ENCODE data around the gene ZNF565. TPM values are rescaled to one million over a fixed set of nuclear protein-coding genes. Genes with fewer than 3 reads are reported as not detected.
"Not testable (repeated sequence)": the region's sequence is repeated elsewhere in the genome, so short reads cannot be mapped to it uniquely, and the experiment has no call there.

ZNF565 gene
- polyA plus RNA-seq, 2 of the 4 experiments (the other 2 are of a cell fraction) = 4.5 to 5.6 TPM

GRCh38 chr19:36201684-36202083 is 12.8 kb downstream of the ZNF565 start:
- H3K4me1 ChIP-seq = no peaks in the 10 kb centered on the region
- ATAC-seq (no peak), DNase-seq (ENCODE audit: low read depth in 1 of 2, low spot score in 1 of 2) (no peak), FAIRE-seq (no peak)
- 82% methylated on average over 6 of the region's 6 CpGs for WGBS (ENCODE audit: missing lambda C conversion rate)
- H3K9me3 ChIP-seq = 0 out of 3 replicates have a peak, but pooled peaks cover 5% of the 10 kb centered on the region
- ChIA-PET CTCF (no interaction called here), POLR2A (no interaction called here)
- H3K27ac ChIP-seq = no peak overlapping the region
- H3K4me2 ChIP-seq = no peak overlapping the region
- TF ChIP-seq, protein P1, sequence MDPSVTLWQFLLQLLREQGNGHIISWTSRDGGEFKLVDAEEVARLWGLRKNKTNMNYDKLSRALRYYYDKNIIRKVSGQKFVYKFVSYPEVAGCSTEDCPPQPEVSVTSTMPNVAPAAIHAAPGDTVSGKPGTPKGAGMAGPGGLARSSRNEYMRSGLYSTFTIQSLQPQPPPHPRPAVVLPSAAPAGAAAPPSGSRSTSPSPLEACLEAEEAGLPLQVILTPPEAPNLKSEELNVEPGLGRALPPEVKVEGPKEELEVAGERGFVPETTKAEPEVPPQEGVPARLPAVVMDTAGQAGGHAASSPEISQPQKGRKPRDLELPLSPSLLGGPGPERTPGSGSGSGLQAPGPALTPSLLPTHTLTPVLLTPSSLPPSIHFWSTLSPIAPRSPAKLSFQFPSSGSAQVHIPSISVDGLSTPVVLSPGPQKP (IDR thresholded peaks at IDR 0.05; ENCODE audit: low read depth, low read length) = no peak
- TF ChIP-seq HOXB13 (CRISPR knock-in tag; IDR thresholded peaks at IDR 0.05; ENCODE audit: low read depth) (no peak), CEBPB (IDR thresholded peaks at IDR 0.05) (no peak), HMGXB4 (CRISPR knock-in tag; IDR thresholded peaks at IDR 0.05; ENCODE audit: borderline replicate concordance) (no peak), KDM5A (IDR thresholded peaks at IDR 0.05) (no peak), CBX8 (IDR thresholded peaks at IDR 0.05) (no peak), PBX3 (IDR thresholded peaks at IDR 0.05) (no peak), RFX5 (IDR thresholded peaks at IDR 0.05) (no peak), MAFK (IDR thresholded peaks at IDR 0.05; ENCODE audit: partially characterized antibody) (no peak), ZC3H11A (IDR thresholded peaks at IDR 0.05) (no peak), CHD4 (IDR thresholded peaks at IDR 0.05; ENCODE audit: borderline replicate concordance) (no peak)
- no peak overlapping the region for H3K4me3 ChIP-seq

GRCh38 chr19:36198119-36198518 is 16.3 kb downstream of the ZNF565 start:
- TF ChIP-seq JUNB (IDR thresholded peaks at IDR 0.05) (no peak), ZNF302 (CRISPR knock-in tag; IDR thresholded peaks at IDR 0.05) (no peak), CBX8 (IDR thresholded peaks at IDR 0.05) (no peak)
- Histone ChIP-seq H3K27ac (no peak overlapping the region), H3K4me3 (no peak overlapping the region), H3K4me1 (no peaks in the 10 kb centered on the region), H3K9me3 (peaks cover 10% of the 10 kb centered on the region; the same call in 1 of the 3 replicates), H3K4me2 (no peak overlapping the region)
- POLR2A ChIA-PET = no interaction called here
- 80% methylated on average over 2 of the region's 2 CpGs for WGBS (ENCODE audit: missing lambda C conversion rate)
- DNase-seq (ENCODE audit: low read depth in 1 of 2, low spot score in 1 of 2) = no peak
- peak; percentile 79 for FAIRE-seq
- ATAC-seq = no peak
- CTCF ChIA-PET = interaction anchor here (0.7 to 1.3 kb wide), 2 partner anchors 10 to 54 kb away, joined by 3 read pairs; no protein-coding TSS in a partner anchor

DNA sequence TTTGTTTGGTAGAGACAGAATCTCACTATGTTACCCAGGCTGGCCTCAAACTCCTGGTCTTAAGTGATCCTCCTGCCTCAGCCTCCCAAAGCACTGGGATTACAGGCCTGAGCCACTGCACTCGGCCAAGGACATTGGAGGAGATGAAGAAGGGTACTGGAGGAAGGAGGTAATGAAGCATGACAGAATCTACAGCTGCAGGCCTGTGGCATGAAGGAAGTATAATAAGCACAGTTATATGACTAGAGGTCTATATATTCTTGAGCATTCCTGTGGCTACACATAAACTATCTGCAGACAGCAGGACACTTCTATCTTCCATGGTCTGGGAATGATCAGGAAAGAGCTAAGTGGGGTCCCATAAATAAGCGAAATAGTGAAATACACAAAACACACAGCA is 18.2 kb downstream of the ZNF565 start:
- ChIA-PET CTCF (interaction anchor here (1.2 to 1.5 kb wide), 2 partner anchors 9 to 15 kb away, joined by 3 to 4 read pairs; no protein-coding TSS in a partner anchor), POLR2A (no interaction called here)
- Histone ChIP-seq H3K27ac (no peak overlapping the region), H3K4me3 (no peak overlapping the region), H3K4me1 (no peaks in the 10 kb centered on the region), H3K4me2 (no peak overlapping the region), H3K9me3 (peaks cover 10% of the 10 kb centered on the region; the same call in 1 of the 3 replicates)
- ATAC-seq (no peak), DNase-seq (ENCODE audit: low read depth in 1 of 2, low spot score in 1 of 2) (no peak), FAIRE-seq (no peak)
- 72% methylated on average over 2 of the region's 2 CpGs for WGBS (ENCODE audit: missing lambda C conversion rate)
- TF ChIP-seq ESRRA (IDR thresholded peaks at IDR 0.05; ENCODE audit: borderline replicate concordance, low read length) = no peak
- TF ChIP-seq, protein P2, sequence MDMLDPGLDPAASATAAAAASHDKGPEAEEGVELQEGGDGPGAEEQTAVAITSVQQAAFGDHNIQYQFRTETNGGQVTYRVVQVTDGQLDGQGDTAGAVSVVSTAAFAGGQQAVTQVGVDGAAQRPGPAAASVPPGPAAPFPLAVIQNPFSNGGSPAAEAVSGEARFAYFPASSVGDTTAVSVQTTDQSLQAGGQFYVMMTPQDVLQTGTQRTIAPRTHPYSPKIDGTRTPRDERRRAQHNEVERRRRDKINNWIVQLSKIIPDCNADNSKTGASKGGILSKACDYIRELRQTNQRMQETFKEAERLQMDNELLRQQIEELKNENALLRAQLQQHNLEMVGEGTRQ (IDR thresholded peaks at IDR 0.05) = no peak
- TF ChIP-seq CEBPB (IDR thresholded peaks at IDR 0.05) = no peak
- no peak for TF ChIP-seq PHF8 (IDR thresholded peaks at IDR 0.05; ENCODE audit: borderline replicate concordance, low read depth)
- TF ChIP-seq HDAC2 (IDR thresholded peaks at IDR 0.05) = no peak
- TF ChIP-seq EP300 (IDR thresholded peaks at IDR 0.05) = no peak
- TF ChIP-seq POLR2AphosphoS2 (conservative IDR thresholded peaks at IDR 0.05; ENCODE audit: low read length) = no peak
- no peak for TF ChIP-seq RCOR1 (IDR thresholded peaks at IDR 0.05; ENCODE audit: low read depth, low read length)
- TF ChIP-seq, protein P3, sequence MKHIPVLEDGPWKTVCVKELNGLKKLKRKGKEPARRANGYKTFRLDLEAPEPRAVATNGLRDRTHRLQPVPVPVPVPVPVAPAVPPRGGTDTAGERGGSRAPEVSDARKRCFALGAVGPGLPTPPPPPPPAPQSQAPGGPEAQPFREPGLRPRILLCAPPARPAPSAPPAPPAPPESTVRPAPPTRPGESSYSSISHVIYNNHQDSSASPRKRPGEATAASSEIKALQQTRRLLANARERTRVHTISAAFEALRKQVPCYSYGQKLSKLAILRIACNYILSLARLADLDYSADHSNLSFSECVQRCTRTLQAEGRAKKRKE (CRISPR knock-in tag; IDR thresholded peaks at IDR 0.05; ENCODE audit: low read depth) = no peak
- TF ChIP-seq NPAS2 (CRISPR knock-in tag; IDR thresholded peaks at IDR 0.05; ENCODE audit: borderline replicate concordance) = no peak

DNA sequence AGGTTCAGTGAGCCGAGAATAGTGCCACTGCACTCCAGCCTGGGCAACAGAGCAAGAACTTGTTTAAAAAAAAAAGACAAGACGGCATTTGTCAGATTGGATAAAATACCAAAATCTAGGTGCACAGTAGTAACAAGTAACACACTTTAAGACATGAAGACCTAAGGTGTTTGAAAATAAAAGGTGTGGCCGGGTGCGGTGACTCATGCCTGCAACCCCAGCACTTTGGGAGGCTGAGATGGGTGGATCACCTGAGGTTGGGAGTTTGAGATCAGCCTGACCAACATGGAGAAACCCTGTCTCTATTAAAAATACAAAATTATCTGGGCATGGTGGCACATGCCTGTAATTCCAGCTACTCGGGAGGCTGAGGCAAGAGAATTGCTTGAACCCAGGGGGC is 27.7 kb downstream of the ZNF565 start:
- H3K4me2 ChIP-seq; DNase-seq (ENCODE audit: low read depth in 1 of 2, low spot score in 1 of 2); POLR2A ChIA-PET; FAIRE-seq; H3K27ac ChIP-seq; H3K4me3 ChIP-seq; ATAC-seq; H3K4me1 ChIP-seq: not testable (repeated sequence)
- CTCF ChIA-PET = interaction anchor here (1.0 to 1.4 kb wide), 2 partner anchors 28 to 125 kb away, joined by 3 read pairs; partner anchors contain the start of genes ZNF146 and ZNF565
- WGBS (ENCODE audit: missing lambda C conversion rate) = 81% methylated on average over 5 of the region's 5 CpGs
- H3K9me3 ChIP-seq = peaks cover 61% of the 10 kb centered on the region

Data from A549 (cell line).